Epithelial cell of proximal tubule (primary cell): Measurements from ENCODE around the gene NOXO1. TPM values are rescaled to one million over a fixed set of nuclear protein-coding genes. Genes with fewer than 3 reads are reported as not detected.

Source experiments
- DNase-seq: peaks from one replicate; pipeline ENCODE4 v3.0.0-alpha.2; 2011; ENCODE audit warnings: low read depth
- H3K4me3 ChIP-seq: 2 replicates; pipeline ENCODE4 v1.5.1; 2011; ENCODE audit warnings: low read depth, mild to moderate bottlenecking, low read length
- total RNA-seq: library from RNA; depleted of rRNA; stranded (reverse); fragments of >200 nt; gene quantifications from 2 replicates; pipeline ENCODE4 v1.2.3, GENCODE V29; 2015
- TF ChIP-seq, protein P1 (sequence below): conservative IDR thresholded peaks from 2 replicates; pipeline ENCODE4 v1.5.1; 2012; ENCODE audit warnings: low read depth, mild to moderate bottlenecking, low read length

NOXO1 gene
- total RNA-seq, 1 donor from 2014 or later, result 1.2 TPM

DNA sequence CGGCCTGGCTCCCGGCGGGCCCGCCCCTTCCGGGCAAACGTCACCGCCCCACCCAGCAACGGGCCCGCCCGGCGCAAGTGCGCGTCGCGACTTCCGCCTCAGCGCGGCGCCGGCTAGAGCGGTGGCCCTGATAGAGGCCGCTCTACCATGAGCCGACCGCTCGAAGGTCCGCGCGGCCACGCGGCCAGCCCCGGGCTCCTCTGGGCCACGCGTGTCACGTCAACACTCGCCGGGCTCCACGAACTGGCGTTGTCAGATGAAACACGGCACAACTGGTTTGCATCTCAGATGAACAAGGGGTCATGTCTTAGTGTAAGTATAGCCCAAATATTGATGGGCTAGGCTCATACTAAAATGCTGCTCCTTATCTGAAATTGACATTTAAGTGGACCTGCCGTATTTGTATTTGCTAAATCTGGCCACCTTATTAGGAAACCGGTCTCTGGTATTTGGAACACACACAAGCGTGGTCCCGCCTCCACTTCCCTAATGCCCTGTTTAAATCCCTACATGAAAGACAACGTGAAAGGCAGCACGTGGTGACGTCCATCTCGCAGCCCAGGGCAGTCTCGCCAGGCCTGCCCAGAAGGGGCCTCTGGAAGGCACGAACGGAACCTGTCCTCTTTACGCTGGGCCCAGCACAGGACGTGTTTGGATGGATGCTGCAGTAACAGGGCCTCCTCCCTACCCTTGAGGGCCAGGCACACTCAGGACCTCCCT lies 28.7 kb upstream of the NOXO1 start, which contains the start of gene ZNF598:
TSS of gene ZNF598 (minus strand) at position 31 of the 720 bp plus-strand sequence.
- DNase-seq, result no peak
- peak within 1 kb of the TSS; percentile 87 for H3K4me3 ChIP-seq
- TF ChIP-seq, protein P1, sequence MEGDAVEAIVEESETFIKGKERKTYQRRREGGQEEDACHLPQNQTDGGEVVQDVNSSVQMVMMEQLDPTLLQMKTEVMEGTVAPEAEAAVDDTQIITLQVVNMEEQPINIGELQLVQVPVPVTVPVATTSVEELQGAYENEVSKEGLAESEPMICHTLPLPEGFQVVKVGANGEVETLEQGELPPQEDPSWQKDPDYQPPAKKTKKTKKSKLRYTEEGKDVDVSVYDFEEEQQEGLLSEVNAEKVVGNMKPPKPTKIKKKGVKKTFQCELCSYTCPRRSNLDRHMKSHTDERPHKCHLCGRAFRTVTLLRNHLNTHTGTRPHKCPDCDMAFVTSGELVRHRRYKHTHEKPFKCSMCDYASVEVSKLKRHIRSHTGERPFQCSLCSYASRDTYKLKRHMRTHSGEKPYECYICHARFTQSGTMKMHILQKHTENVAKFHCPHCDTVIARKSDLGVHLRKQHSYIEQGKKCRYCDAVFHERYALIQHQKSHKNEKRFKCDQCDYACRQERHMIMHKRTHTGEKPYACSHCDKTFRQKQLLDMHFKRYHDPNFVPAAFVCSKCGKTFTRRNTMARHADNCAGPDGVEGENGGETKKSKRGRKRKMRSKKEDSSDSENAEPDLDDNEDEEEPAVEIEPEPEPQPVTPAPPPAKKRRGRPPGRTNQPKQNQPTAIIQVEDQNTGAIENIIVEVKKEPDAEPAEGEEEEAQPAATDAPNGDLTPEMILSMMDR, result no peak

DNA sequence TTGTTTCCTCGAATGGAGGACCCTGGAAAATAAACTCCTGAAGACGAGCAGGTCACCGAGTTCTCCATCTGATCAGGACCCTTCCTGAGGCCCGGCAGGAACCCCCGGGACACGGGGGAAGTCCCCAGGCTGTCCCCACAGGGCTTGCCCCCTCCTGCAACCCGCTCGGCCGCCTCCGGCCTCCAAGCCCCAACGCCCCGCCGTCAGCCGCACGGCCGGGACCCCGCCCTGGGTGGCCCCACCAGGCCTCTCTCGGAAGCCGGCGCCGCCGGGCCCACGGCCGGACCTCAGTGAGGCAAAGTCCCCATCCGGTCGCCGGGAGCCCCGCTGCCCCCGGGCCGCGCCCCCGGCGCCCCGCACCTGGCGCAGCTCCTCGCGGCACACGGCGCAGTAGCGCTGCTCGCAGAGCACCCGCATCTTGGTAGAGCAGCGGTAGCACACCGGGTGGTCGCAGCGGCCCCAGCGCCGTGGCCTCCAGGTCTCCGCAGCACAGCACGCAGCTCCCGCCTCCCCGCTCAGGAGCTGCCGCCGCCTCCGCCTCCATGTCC lies 28.0 kb upstream of the NOXO1 start:
- TF ChIP-seq, protein P1, result no peak
- H3K4me3 ChIP-seq, result peak overlapping the region; percentile 85
- no peak for DNase-seq

DNA sequence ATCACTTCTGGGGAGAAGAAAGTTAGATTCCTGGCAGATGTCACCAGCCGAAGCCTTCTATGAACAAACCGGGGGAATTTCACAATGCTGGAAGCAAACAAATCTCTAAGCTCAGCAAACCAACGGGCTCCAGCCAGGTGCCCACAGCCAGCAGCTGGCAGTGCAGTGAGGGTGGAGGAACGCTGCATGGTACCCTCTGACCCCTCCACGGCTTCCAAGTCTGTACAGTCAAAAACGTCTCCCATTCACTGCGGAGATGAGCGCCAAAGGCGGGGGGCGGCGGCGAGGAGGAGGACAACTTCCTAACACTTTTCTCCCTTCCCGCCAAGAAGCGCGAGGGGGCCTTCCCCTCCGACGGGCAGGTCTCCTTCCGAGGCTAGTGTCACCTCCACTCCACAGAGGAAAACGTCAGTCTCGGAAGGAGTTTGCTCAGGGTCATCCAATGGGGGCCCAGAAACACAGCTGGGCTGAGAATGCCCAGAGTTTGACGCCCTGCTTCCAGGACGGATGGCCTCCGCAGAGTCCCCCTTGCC lies 27.4 kb upstream of the NOXO1 start:
- DNase-seq, result no peak
- TF ChIP-seq, protein P1, result no peak

DNA sequence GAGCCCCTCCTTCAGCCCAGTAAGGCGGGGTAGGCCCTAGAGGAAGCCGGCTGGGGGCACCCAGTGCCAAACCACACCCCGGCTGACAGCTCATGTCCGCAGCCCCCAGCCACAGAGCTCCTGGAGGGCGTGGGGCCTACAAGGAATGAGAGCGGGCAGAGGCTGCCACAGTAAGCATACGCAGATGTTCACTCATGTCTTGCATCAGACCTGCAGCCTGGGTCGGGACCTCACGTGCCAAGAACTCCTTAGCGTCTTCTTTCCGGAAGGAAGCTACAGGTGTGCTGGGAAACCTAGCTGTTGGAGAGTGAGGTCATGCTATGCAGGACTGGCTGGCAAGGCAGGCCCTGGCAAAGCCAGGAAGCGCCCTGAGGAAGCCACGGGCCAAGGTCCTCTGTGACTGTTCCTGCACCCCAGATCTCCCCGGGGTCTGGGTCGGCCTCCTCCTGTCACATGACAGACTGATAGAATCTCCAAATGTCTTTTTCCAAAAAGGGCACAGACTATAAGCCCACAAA lies 26.8 kb upstream of the NOXO1 start:
- no peak for DNase-seq
- TF ChIP-seq, protein P1, result no peak
- H3K4me3 ChIP-seq, result peak overlapping the region; percentile 85

More for the DNA sequence above, 27.4 kb upstream of the NOXO1 start:
- peak overlapping the region; percentile 85 for H3K4me3 ChIP-seq

DNA sequence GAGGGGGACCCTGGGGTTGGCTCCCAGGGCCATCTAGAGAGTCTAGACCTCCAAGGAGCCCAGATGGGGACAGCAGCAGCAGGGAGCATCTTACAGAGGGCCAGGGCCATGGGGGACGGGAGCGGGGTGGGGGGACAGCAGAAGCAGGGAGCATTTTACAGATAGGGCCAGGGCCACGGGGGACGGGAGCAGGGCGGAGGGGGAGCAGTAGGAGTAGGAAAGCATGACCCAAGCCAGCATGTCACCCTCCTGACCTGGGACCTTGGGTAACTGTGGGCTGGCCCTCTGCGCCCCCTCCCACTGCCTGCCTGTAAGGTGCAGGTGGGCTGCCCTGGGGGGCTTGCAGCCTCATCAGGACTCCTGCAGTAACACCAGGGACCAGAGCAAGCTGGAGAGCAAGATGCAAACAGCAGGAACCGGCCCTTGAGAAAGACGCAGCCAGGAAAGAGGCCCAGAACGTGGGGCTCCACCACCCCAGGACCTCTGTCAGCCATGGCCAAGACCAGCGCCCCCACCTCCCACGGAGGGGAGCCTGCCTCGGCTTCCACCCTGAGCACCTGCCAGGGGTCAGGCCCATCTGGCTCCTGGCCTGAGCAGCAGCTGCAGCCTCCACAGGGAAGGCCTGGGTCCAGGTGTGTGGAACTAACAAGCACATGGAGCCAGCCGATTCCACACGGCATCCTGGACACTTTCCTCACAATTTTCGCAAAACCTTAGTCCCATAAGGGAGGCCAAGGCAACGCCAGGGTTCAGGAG lies 26.0 kb upstream of the NOXO1 start:
- TF ChIP-seq, protein P1, result no peak
- H3K4me3 ChIP-seq, result no peak overlapping the region
- DNase-seq, result no peak

DNA sequence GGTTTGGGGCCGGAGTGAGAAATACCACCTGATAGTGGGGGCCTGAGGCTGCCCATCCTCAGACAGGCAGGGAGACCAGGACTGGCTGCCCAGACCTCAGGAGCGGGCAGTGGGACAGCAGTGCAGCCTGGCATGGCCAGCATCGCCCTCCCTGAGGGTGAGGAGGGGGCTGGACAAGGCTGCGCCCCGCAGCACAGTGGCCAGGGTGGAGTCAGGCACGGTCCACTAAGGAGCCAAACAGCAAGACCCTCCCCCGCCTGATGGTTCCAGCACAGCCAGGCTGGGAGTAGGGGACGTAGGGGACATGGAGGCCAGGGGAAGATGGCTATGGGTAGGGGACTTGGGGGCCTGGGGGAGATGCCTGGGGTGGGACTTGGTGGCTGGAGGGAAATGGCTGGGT lies 25.0 kb upstream of the NOXO1 start:
- TF ChIP-seq, protein P1, result no peak
- no peak overlapping the region for H3K4me3 ChIP-seq
- DNase-seq, result no peak
